Body of pancreas (tissue), 4 donors: ENCODE data around the gene GPRC5B.

ENCODE experiments used
- POLR2A ChIP-seq, 3 donors: fragments of 450-650 bp; IDR thresholded peaks; one replicate each; pipeline ENCODE4 v1.6.1; 2016; ENCODE audit warnings: antibody characterized with exemption in 3 of 3, mild to moderate bottlenecking in 2 of 3
- TF ChIP-seq, protein P1 (sequence below), 7 experiments: fragments of 450-650 bp in 4 of 7; fragments of 200-600 bp in 3 of 7; sonication (generic) in 3 of 7; IDR thresholded peaks; one replicate each; pipeline ENCODE4 v1.5.1; 2016 to 2019; ENCODE audit warnings: antibody characterized with exemption in 7 of 7

DNA sequence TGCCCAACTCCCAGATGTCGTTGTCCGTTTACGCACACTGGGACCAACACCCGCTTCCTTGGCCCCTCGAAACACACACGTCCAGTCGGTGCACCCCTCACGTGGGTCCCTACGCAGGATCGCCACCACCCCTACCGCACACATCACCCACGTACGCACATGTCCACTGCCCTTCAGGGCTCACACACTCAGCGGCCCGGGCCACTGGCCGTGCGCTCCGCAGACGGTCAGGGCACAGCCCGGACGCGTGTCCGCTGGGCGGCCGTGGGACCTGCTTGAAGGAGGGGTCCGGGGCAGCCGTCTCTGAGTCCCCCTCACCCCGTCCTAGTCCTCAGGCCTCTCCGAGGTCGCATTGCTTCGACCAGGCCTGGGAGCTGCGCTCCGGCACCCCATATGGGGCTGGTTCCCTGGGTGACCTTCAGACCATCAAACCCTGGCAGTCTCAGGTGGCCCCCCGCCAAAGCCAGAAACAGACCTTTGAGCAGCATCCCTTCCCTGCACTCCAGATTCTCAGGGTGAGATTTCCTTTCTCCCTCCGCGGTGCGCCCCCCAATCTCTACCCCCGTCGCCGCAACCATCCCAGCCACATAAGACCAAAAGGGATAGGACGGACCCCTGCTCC is 914 bp upstream of the GPRC5B start:
- TF ChIP-seq, protein P1, sequence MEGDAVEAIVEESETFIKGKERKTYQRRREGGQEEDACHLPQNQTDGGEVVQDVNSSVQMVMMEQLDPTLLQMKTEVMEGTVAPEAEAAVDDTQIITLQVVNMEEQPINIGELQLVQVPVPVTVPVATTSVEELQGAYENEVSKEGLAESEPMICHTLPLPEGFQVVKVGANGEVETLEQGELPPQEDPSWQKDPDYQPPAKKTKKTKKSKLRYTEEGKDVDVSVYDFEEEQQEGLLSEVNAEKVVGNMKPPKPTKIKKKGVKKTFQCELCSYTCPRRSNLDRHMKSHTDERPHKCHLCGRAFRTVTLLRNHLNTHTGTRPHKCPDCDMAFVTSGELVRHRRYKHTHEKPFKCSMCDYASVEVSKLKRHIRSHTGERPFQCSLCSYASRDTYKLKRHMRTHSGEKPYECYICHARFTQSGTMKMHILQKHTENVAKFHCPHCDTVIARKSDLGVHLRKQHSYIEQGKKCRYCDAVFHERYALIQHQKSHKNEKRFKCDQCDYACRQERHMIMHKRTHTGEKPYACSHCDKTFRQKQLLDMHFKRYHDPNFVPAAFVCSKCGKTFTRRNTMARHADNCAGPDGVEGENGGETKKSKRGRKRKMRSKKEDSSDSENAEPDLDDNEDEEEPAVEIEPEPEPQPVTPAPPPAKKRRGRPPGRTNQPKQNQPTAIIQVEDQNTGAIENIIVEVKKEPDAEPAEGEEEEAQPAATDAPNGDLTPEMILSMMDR (IDR thresholded peaks at IDR 0.05), result peak in 1 of 7 experiments; percentile 0
- no peak for TF ChIP-seq POLR2A (IDR thresholded peaks at IDR 0.05)
